Effector memory CD8-positive, alpha-beta T cell (primary cell): ENCODE measurements around the gene ERVK3-1.
"Not testable (repeated sequence)": the region's sequence is repeated elsewhere in the genome, so short reads cannot be mapped to it uniquely, and the experiment has no call there.

Source experiments
- ATAC-seq: fragments of 150-1000 bp; cut with Tn5 transposase; replicated peaks from 2 replicates; pipeline ENCODE4 v1.10.0; 2021; ENCODE audit warnings: mild to moderate bottlenecking, moderate library complexity
- DNase-seq, 3 experiments: peaks; one replicate each; pipeline ENCODE4 v3.0.0; 2021
- H3K27ac Mint-ChIP-seq, 2 donors: one replicate each; pipeline ENCODE4 v1.8.0; 2022; ENCODE audit warnings: mild to moderate bottlenecking in 2 of 2, mixed read lengths in 2 of 2, moderate library complexity in 2 of 2
- H3K27me3 Mint-ChIP-seq, 2 donors: one replicate each; pipeline ENCODE4 v1.8.0; 2022; ENCODE audit warnings: mixed read lengths in 2 of 2
- H3K36me3 Mint-ChIP-seq: one replicate; pipeline ENCODE4 v1.8.0; 2022; ENCODE audit warnings: mild to moderate bottlenecking, moderate library complexity, mixed read lengths; ENCODE audit not compliant: insufficient read depth
- H3K4me1 Mint-ChIP-seq, 2 donors: one replicate each; pipeline ENCODE4 v1.8.0; 2022; ENCODE audit warnings: low read depth in 2 of 2, mixed read lengths in 2 of 2
- H3K4me3 Mint-ChIP-seq, 2 donors: one replicate each; pipeline ENCODE4 v1.8.0; 2022; ENCODE audit warnings: mild to moderate bottlenecking in 2 of 2, mixed read lengths in 2 of 2, moderate library complexity in 2 of 2
- H3K9me3 Mint-ChIP-seq, 2 donors: one replicate each; pipeline ENCODE4 v1.8.0; 2022; ENCODE audit warnings: mixed read lengths in 2 of 2

The ERVK3-1 gene

GRCh38 chr19:58279042-58279924 is 25.9 kb upstream of the ERVK3-1 start:
- Mint-ChIP-seq H3K4me3 (peak overlapping the region; percentile 90 to 91), H3K9me3 (no peaks in the 10 kb centered on the region), H3K27me3 (no peaks in the 10 kb centered on the region), H3K36me3 (peaks cover 22% of the 10 kb centered on the region), H3K27ac (peak overlapping the region; percentile 81 to 91), H3K4me1 (peaks cover 30 to 42% of the 10 kb centered on the region in 2 donors)
- peak; percentile 8 to 22 (median 11) for DNase-seq
- ATAC-seq, result no peak

- Mint-ChIP-seq H3K27me3 (no peaks in the 10 kb centered on the region), H3K9me3 (no peaks in the 10 kb centered on the region), H3K4me3 (peak overlapping the region; percentile 90 to 91), H3K36me3 (peaks cover 22% of the 10 kb centered on the region), H3K27ac (peak overlapping the region in 1 of 2 donors; percentile 81), H3K4me1 (peaks cover 30 to 42% of the 10 kb centered on the region in 2 donors)
- DNase-seq, result no peak
- ATAC-seq, result no peak
Measured at GRCh38 chr19:58279925-58280316, 25.3 kb upstream of the ERVK3-1 start.

GRCh38 chr19:58284199-58284598 is 21.0 kb upstream of the ERVK3-1 start:
- H3K27me3 Mint-ChIP-seq, result no peaks in the 10 kb centered on the region
- H3K4me3 Mint-ChIP-seq, result no peak overlapping the region
- H3K4me1 Mint-ChIP-seq, result peaks cover 24 to 26% of the 10 kb centered on the region in 2 donors
- no peak for ATAC-seq
- no peak for DNase-seq
- no peak overlapping the region for H3K27ac Mint-ChIP-seq
- H3K36me3 Mint-ChIP-seq, result peaks cover 27% of the 10 kb centered on the region
- no peaks in the 10 kb centered on the region for H3K9me3 Mint-ChIP-seq

GRCh38 chr19:58291943-58292342 is 13.2 kb upstream of the ERVK3-1 start:
- no peak for ATAC-seq
- Mint-ChIP-seq H3K27ac (no peak overlapping the region), H3K4me1 (peaks cover 5 to 6% of the 10 kb centered on the region in 2 donors)

GRCh38 chr19:58294743-58295374 is 10.3 kb upstream of the ERVK3-1 start:
- Mint-ChIP-seq H3K9me3 (peaks cover 0 to 4% of the 10 kb centered on the region in 2 donors), H3K27ac (no peak overlapping the region), H3K4me1 (peaks cover 5 to 6% of the 10 kb centered on the region in 2 donors), H3K27me3 (no peaks in the 10 kb centered on the region), H3K36me3 (peaks cover 32% of the 10 kb centered on the region), H3K4me3 (no peak overlapping the region)
- DNase-seq (no peak), ATAC-seq (no peak)

More at GRCh38 chr19:58291943-58292342, 13.2 kb upstream of the ERVK3-1 start:
- Mint-ChIP-seq H3K9me3 (peaks cover 0 to 4% of the 10 kb centered on the region in 2 donors), H3K36me3 (peaks cover 45% of the 10 kb centered on the region), H3K27me3 (no peaks in the 10 kb centered on the region), H3K4me3 (no peak overlapping the region)
- DNase-seq, result no peak

GRCh38 chr19:58296104-58296503 is 9.1 kb upstream of the ERVK3-1 start:
- H3K4me1 Mint-ChIP-seq, result peaks cover 6 to 7% of the 10 kb centered on the region in 2 donors
- no peak overlapping the region for H3K4me3 Mint-ChIP-seq
- H3K27ac Mint-ChIP-seq, result no peak overlapping the region
- peaks cover 20% of the 10 kb centered on the region for H3K36me3 Mint-ChIP-seq
- ATAC-seq (no peak), DNase-seq (no peak)
- peaks cover 0 to 4% of the 10 kb centered on the region in 2 donors for H3K9me3 Mint-ChIP-seq
- no peaks in the 10 kb centered on the region for H3K27me3 Mint-ChIP-seq

GRCh38 chr19:58300620-58301019 is 4.6 kb upstream of the ERVK3-1 start:
- no peak for ATAC-seq
- H3K9me3 Mint-ChIP-seq, result no peaks in the 10 kb centered on the region
- H3K27ac Mint-ChIP-seq, result peak overlapping the region in 1 of 2 donors; percentile 49
- H3K4me3 Mint-ChIP-seq, result no peak overlapping the region
- H3K4me1 Mint-ChIP-seq, result peaks cover 9 to 10% of the 10 kb centered on the region in 2 donors
- peaks cover 10% of the 10 kb centered on the region for H3K36me3 Mint-ChIP-seq
- no peak for DNase-seq
- H3K27me3 Mint-ChIP-seq, result no peaks in the 10 kb centered on the region

- Mint-ChIP-seq H3K4me1 (peaks cover 24 to 34% of the 10 kb centered on the region in 2 donors), H3K36me3 (peaks cover 28% of the 10 kb centered on the region), H3K9me3 (no peaks in the 10 kb centered on the region), H3K27me3 (no peaks in the 10 kb centered on the region), H3K27ac (peak overlapping the region; percentile 96 to 99), H3K4me3 (peak overlapping the region; percentile 91 to 97)
- DNase-seq (no peak), ATAC-seq (no peak)
Measured at GRCh38 chr19:58304255-58304654, 922 bp upstream of the ERVK3-1 start.

GRCh38 chr19:58304748-58305064 is 471 bp upstream of the ERVK3-1 start:
- Mint-ChIP-seq H3K4me1 (peaks cover 24 to 39% of the 10 kb centered on the region in 2 donors), H3K9me3 (no peaks in the 10 kb centered on the region), H3K36me3 (peaks cover 28% of the 10 kb centered on the region), H3K27ac (peak overlapping the region; percentile 96 to 99), H3K4me3 (peak overlapping the region; percentile 91 to 97), H3K27me3 (no peaks in the 10 kb centered on the region)
- DNase-seq (no peak), ATAC-seq (no peak)

- H3K4me1 Mint-ChIP-seq, result peaks cover 29 to 44% of the 10 kb centered on the region in 2 donors
Measured at GRCh38 chr19:58305932-58306323, 751 bp downstream of the ERVK3-1 start.

GRCh38 chr19:58307736-58308135 is 2.6 kb downstream of the ERVK3-1 start:
- no peak overlapping the region for H3K4me3 Mint-ChIP-seq
- H3K27me3 Mint-ChIP-seq, result no peaks in the 10 kb centered on the region
- peaks cover 49% of the 10 kb centered on the region for H3K36me3 Mint-ChIP-seq
- ATAC-seq, result no peak
- no peak for DNase-seq
- H3K4me1 Mint-ChIP-seq, result peaks cover 30 to 48% of the 10 kb centered on the region in 2 donors
- H3K27ac Mint-ChIP-seq, result peak overlapping the region in 1 of 2 donors; percentile 56
- H3K9me3 Mint-ChIP-seq, result no peaks in the 10 kb centered on the region

More at GRCh38 chr19:58305932-58306323, 751 bp downstream of the ERVK3-1 start:
- Mint-ChIP-seq H3K36me3 (peaks cover 32% of the 10 kb centered on the region), H3K9me3 (no peaks in the 10 kb centered on the region), H3K27me3 (no peaks in the 10 kb centered on the region), H3K27ac (peak overlapping the region; percentile 96 to 99), H3K4me3 (peak overlapping the region; percentile 91 to 97)
- DNase-seq (peak; percentile 7 to 27 (median 13)), ATAC-seq (no peak)

GRCh38 chr19:58310685-58311084 is 5.5 kb downstream of the ERVK3-1 start:
- Mint-ChIP-seq H3K4me1 (peaks cover 24 to 43% of the 10 kb centered on the region in 2 donors), H3K36me3 (peaks cover 66% of the 10 kb centered on the region), H3K27ac (peak overlapping the region in 1 of 2 donors; percentile 52)
- not testable (repeated sequence) for H3K4me3 Mint-ChIP-seq, ATAC-seq, H3K9me3 Mint-ChIP-seq, H3K27me3 Mint-ChIP-seq, DNase-seq

GRCh38 chr19:58311345-58311865 is 6.2 kb downstream of the ERVK3-1 start:
- H3K27me3 Mint-ChIP-seq, result no peaks in the 10 kb centered on the region
- peak overlapping the region in 1 of 2 donors; percentile 44 for H3K27ac Mint-ChIP-seq
- H3K4me3 Mint-ChIP-seq, result no peak overlapping the region
- DNase-seq (no peak), ATAC-seq (no peak)
- no peaks in the 10 kb centered on the region for H3K9me3 Mint-ChIP-seq
- peaks cover 20 to 37% of the 10 kb centered on the region in 2 donors for H3K4me1 Mint-ChIP-seq
- peaks cover 69% of the 10 kb centered on the region for H3K36me3 Mint-ChIP-seq
